ENCODE data around the gene CCDC188.

The CCDC188 gene

GRCh38 chr22:20184501-20185165 lies 33.8 kb upstream of the CCDC188 start:
- DNase-seq, result no peak

- no peak for DNase-seq
Observed at GRCh38 chr22:20183823-20184222, 33.0 kb upstream of the CCDC188 start.

GRCh38 chr22:20183101-20183500 lies 32.2 kb upstream of the CCDC188 start:
- DNase-seq, result no peak

GRCh38 chr22:20182365-20182764 lies 31.5 kb upstream of the CCDC188 start:
- DNase-seq, result no peak

GRCh38 chr22:20181884-20182236 lies 31.0 kb upstream of the CCDC188 start:
- DNase-seq, result no peak

GRCh38 chr22:20181194-20181883 lies 30.5 kb upstream of the CCDC188 start:
- no peak for DNase-seq

- DNase-seq, result no peak
Observed at GRCh38 chr22:20180640-20181039, 29.8 kb upstream of the CCDC188 start.

GRCh38 chr22:20180245-20180630 lies 29.4 kb upstream of the CCDC188 start:
- no peak for DNase-seq

GRCh38 chr22:20179455-20180244 lies 28.8 kb upstream of the CCDC188 start:
- DNase-seq, result no peak

GRCh38 chr22:20178915-20179227 lies 28.0 kb upstream of the CCDC188 start:
- DNase-seq, result no peak

GRCh38 chr22:20178075-20178914 lies 27.4 kb upstream of the CCDC188 start:
- DNase-seq, result no peak

- DNase-seq, result no peak
Observed at GRCh38 chr22:20177217-20177911, 26.5 kb upstream of the CCDC188 start.

GRCh38 chr22:20176421-20177085 lies 25.7 kb upstream of the CCDC188 start:
- peak; percentile 12 for DNase-seq

GRCh38 chr22:20175597-20175900 lies 24.7 kb upstream of the CCDC188 start:
- peak; percentile 8 for DNase-seq

GRCh38 chr22:20174785-20175596 lies 24.1 kb upstream of the CCDC188 start:
- no peak for DNase-seq

- no peak for DNase-seq
Observed at GRCh38 chr22:20173772-20174171, 22.9 kb upstream of the CCDC188 start.

- DNase-seq, result no peak
Observed at GRCh38 chr22:20173246-20173645, 22.4 kb upstream of the CCDC188 start.

GRCh38 chr22:20172141-20172613 lies 21.3 kb upstream of the CCDC188 start:
- no peak for DNase-seq

GRCh38 chr22:20171288-20172140 lies 20.7 kb upstream of the CCDC188 start:
- no peak for DNase-seq

GRCh38 chr22:20170170-20170569 lies 19.3 kb upstream of the CCDC188 start:
- no peak for DNase-seq

Data from NCI-H2171 treated with DMSO at 0.1 percent for 48 hours (cell line).